Stimulated activated naive CD8-positive, alpha-beta T cell treated with anti-CD3 and anti-CD28 coated beads, Interleukin-15, amount 100 ng/mL, for 72 hours (primary cell): ENCODE results near the gene PML.
A peak's percentile ranks its signal among the peaks of the same experiment; 100 is the strongest.

ENCODE experiments used
- ATAC-seq: fragments of 150-1000 bp; cut with Tn5 transposase; 2 replicates; pipeline ENCODE4 v1.10.0; 2021; ENCODE audit warnings: mild to moderate bottlenecking, moderate library complexity
- DNase-seq, 2 donors: peaks; one replicate each; pipeline ENCODE4 v3.0.0; 2021 to 2022
- H3K27ac Mint-ChIP-seq, 2 donors: one replicate each; pipeline ENCODE4 v1.8.0; 2022; ENCODE audit warnings: mild to moderate bottlenecking in 2 of 2, mixed read lengths in 2 of 2, moderate library complexity in 2 of 2
- H3K27me3 Mint-ChIP-seq: one replicate; pipeline ENCODE4 v1.8.0; 2022; ENCODE audit warnings: mixed read lengths
- H3K4me1 Mint-ChIP-seq: one replicate; pipeline ENCODE4 v1.8.0; 2022; ENCODE audit warnings: mild to moderate bottlenecking, mixed read lengths
- H3K4me3 Mint-ChIP-seq, 2 donors: one replicate each; pipeline ENCODE4 v1.8.0; 2022; ENCODE audit warnings: mild to moderate bottlenecking in 2 of 2, mixed read lengths in 2 of 2, moderate library complexity in 1 of 2
- H3K9me3 Mint-ChIP-seq, 2 donors: one replicate each; pipeline ENCODE4 v1.8.0; 2022; ENCODE audit warnings: mixed read lengths in 2 of 2

Gene PML

GRCh38 chr15:74006774-74007639 lies 12.5 kb downstream of the PML start:
- Mint-ChIP-seq H3K4me3 (peak overlapping the region; percentile 61 to 67), H3K27me3 (no peaks in the 10 kb centered on the region), H3K9me3 (peaks cover 5 to 8% of the 10 kb centered on the region in 2 donors), H3K4me1 (peaks cover 66% of the 10 kb centered on the region), H3K27ac (peak overlapping the region; percentile 34 to 37)
- DNase-seq = no peak
- ATAC-seq = peak; percentile 74

- peaks cover 5 to 8% of the 10 kb centered on the region in 2 donors for H3K9me3 Mint-ChIP-seq
- H3K27me3 Mint-ChIP-seq = no peaks in the 10 kb centered on the region
- peaks cover 66% of the 10 kb centered on the region for H3K4me1 Mint-ChIP-seq
- peak overlapping the region; percentile 20 to 34 for H3K27ac Mint-ChIP-seq
- H3K4me3 Mint-ChIP-seq = peak overlapping the region; percentile 61 to 67
- DNase-seq = peak in 1 of 2 donors; percentile 38
- peak; percentile 93 for ATAC-seq
Observed at GRCh38 chr15:74007820-74008371, 13.4 kb downstream of the PML start.

- no peak for ATAC-seq
- peak overlapping the region; percentile 13 to 72 for H3K27ac Mint-ChIP-seq
Observed at GRCh38 chr15:74008901-74009300, 14.4 kb downstream of the PML start.

GRCh38 chr15:74010929-74011540 lies 16.5 kb downstream of the PML start:
- Mint-ChIP-seq H3K4me3 (no peak overlapping the region), H3K9me3 (no peaks in the 10 kb centered on the region), H3K27ac (no peak overlapping the region), H3K27me3 (no peaks in the 10 kb centered on the region), H3K4me1 (peaks cover 66% of the 10 kb centered on the region)
- DNase-seq (no peak), ATAC-seq (no peak)

More at GRCh38 chr15:74008901-74009300, 14.4 kb downstream of the PML start:
- H3K4me3 Mint-ChIP-seq = no peak overlapping the region
- no peak for DNase-seq
- no peaks in the 10 kb centered on the region for H3K9me3 Mint-ChIP-seq
- H3K4me1 Mint-ChIP-seq = peaks cover 62% of the 10 kb centered on the region
- H3K27me3 Mint-ChIP-seq = no peaks in the 10 kb centered on the region

- Mint-ChIP-seq H3K4me3 (no peak overlapping the region), H3K27me3 (no peaks in the 10 kb centered on the region), H3K4me1 (peaks cover 61% of the 10 kb centered on the region), H3K9me3 (no peaks in the 10 kb centered on the region), H3K27ac (no peak overlapping the region)
- no peak for DNase-seq
- no peak for ATAC-seq
Observed at GRCh38 chr15:74011610-74012009, 17.1 kb downstream of the PML start.

GRCh38 chr15:74013374-74013894 lies 18.9 kb downstream of the PML start:
- H3K4me3 Mint-ChIP-seq = no peak overlapping the region
- no peak for ATAC-seq
- peaks cover 42% of the 10 kb centered on the region for H3K4me1 Mint-ChIP-seq
- H3K27ac Mint-ChIP-seq = no peak overlapping the region
- H3K27me3 Mint-ChIP-seq = no peaks in the 10 kb centered on the region
- no peaks in the 10 kb centered on the region for H3K9me3 Mint-ChIP-seq
- no peak for DNase-seq

- no peaks in the 10 kb centered on the region for H3K27me3 Mint-ChIP-seq
- no peak overlapping the region for H3K4me3 Mint-ChIP-seq
- no peak overlapping the region for H3K27ac Mint-ChIP-seq
- no peaks in the 10 kb centered on the region for H3K9me3 Mint-ChIP-seq
- H3K4me1 Mint-ChIP-seq = peaks cover 6% of the 10 kb centered on the region
- ATAC-seq = no peak
- DNase-seq = no peak
Observed at GRCh38 chr15:74019734-74020133, 25.2 kb downstream of the PML start.

- no peak overlapping the region for H3K4me3 Mint-ChIP-seq
- no peaks in the 10 kb centered on the region for H3K27me3 Mint-ChIP-seq
- DNase-seq = no peak
- no peak for ATAC-seq
- no peaks in the 10 kb centered on the region for H3K9me3 Mint-ChIP-seq
- no peaks in the 10 kb centered on the region for H3K4me1 Mint-ChIP-seq
- no peak overlapping the region for H3K27ac Mint-ChIP-seq
Observed at GRCh38 chr15:74022706-74023470, 28.4 kb downstream of the PML start.

- Mint-ChIP-seq H3K4me1 (no peaks in the 10 kb centered on the region), H3K9me3 (no peaks in the 10 kb centered on the region), H3K27ac (no peak overlapping the region), H3K27me3 (no peaks in the 10 kb centered on the region), H3K4me3 (no peak overlapping the region)
- DNase-seq (no peak), ATAC-seq (no peak)
Observed at GRCh38 chr15:74024687-74025086, 30.2 kb downstream of the PML start.

- Mint-ChIP-seq H3K27ac (no peak overlapping the region), H3K9me3 (no peaks in the 10 kb centered on the region), H3K27me3 (no peaks in the 10 kb centered on the region), H3K4me3 (no peak overlapping the region), H3K4me1 (no peaks in the 10 kb centered on the region)
- no peak for DNase-seq
- ATAC-seq = no peak
Observed at GRCh38 chr15:74025436-74025835, 30.9 kb downstream of the PML start.

- Mint-ChIP-seq H3K27ac (peak overlapping the region in 1 of 2 donors; percentile 28), H3K4me3 (no peak overlapping the region), H3K4me1 (no peaks in the 10 kb centered on the region), H3K27me3 (no peaks in the 10 kb centered on the region), H3K9me3 (no peaks in the 10 kb centered on the region)
- no peak for ATAC-seq
- DNase-seq = no peak
Observed at GRCh38 chr15:74027688-74028087, 33.2 kb downstream of the PML start.

GRCh38 chr15:74028646-74029045 lies 34.1 kb downstream of the PML start:
- no peak for DNase-seq

GRCh38 chr15:74032046-74032445 lies 37.5 kb downstream of the PML start:
- H3K9me3 Mint-ChIP-seq = no peaks in the 10 kb centered on the region
- H3K4me3 Mint-ChIP-seq = no peak overlapping the region
- H3K4me1 Mint-ChIP-seq = no peaks in the 10 kb centered on the region
- ATAC-seq = no peak
- H3K27ac Mint-ChIP-seq = peak overlapping the region; percentile 22 to 71
- H3K27me3 Mint-ChIP-seq = no peaks in the 10 kb centered on the region
- DNase-seq = no peak

More at GRCh38 chr15:74028646-74029045, 34.1 kb downstream of the PML start:
- H3K9me3 Mint-ChIP-seq = no peaks in the 10 kb centered on the region
- H3K27me3 Mint-ChIP-seq = no peaks in the 10 kb centered on the region
- no peak overlapping the region for H3K27ac Mint-ChIP-seq
- no peak for ATAC-seq
- no peaks in the 10 kb centered on the region for H3K4me1 Mint-ChIP-seq
- no peak overlapping the region for H3K4me3 Mint-ChIP-seq

GRCh38 chr15:74032606-74033561 lies 38.4 kb downstream of the PML start:
- ATAC-seq = no peak
- H3K9me3 Mint-ChIP-seq = no peaks in the 10 kb centered on the region
- DNase-seq = no peak
- no peak overlapping the region for H3K4me3 Mint-ChIP-seq
- H3K4me1 Mint-ChIP-seq = no peaks in the 10 kb centered on the region
- peak overlapping the region in 1 of 2 donors; percentile 12 for H3K27ac Mint-ChIP-seq
- H3K27me3 Mint-ChIP-seq = no peaks in the 10 kb centered on the region
